HG03457 (cell line): ENCODE data around the gene ARPC1A.
A peak's percentile ranks its signal among the peaks of the same experiment; 100 is the strongest.
"Not testable (repeated sequence)": the region's sequence is repeated elsewhere in the genome, so short reads cannot be mapped to it uniquely, and the experiment has no call there.

Experiments
- ATAC-seq: cut with Tn5 transposase; IDR thresholded peaks from one replicate; pipeline ENCODE4 v1.9.1; 2021; ENCODE audit warnings: moderate number of reproducible peaks; ENCODE audit not compliant: unreplicated experiment

Gene ARPC1A

DNA sequence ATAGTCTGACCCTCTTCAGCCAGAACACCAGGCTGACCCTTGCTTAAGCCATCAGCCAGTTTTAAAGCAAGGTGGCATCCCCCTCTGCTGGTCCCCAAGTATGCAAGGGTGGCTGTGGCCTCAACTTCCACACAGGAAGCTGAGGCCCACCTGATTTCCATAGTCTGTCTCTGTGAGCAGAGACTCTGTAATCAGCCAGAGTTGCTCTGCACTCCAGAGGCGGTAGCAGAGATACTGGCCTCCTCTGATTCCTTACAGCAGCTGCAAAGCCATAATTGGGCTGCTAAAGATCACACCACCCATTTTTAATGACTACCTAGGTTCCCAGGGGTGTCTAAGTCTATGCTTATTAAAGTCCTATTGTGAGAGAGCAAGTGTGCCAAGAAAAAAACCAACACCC is 80.9 kb downstream of the ARPC1A start:
- ATAC-seq: no peak

DNA sequence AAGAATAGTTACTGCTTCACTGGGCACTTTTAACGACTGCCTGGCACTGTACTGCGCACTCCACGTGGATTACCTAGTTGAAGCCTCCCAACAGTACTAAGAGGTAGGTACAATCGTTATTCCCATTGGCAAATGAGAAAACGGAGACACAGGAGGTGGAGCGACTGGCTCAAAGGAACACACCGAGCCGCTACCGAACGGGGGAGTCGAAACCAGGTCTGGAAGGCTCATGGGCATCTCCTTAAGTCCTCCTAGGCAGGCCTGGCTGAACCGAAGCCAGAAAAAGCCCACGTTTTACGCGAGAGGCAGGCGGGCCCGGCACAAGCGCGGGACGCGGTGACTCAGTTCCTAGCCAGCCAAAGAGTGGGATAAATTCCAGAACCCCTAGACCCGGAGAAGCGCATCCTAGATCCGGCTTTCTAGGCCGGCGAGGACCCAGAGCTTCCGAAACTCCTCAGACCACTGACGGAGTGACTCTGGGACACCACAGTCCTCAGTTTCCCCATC is 82.2 kb downstream of the ARPC1A start:
- ATAC-seq: no peak

DNA sequence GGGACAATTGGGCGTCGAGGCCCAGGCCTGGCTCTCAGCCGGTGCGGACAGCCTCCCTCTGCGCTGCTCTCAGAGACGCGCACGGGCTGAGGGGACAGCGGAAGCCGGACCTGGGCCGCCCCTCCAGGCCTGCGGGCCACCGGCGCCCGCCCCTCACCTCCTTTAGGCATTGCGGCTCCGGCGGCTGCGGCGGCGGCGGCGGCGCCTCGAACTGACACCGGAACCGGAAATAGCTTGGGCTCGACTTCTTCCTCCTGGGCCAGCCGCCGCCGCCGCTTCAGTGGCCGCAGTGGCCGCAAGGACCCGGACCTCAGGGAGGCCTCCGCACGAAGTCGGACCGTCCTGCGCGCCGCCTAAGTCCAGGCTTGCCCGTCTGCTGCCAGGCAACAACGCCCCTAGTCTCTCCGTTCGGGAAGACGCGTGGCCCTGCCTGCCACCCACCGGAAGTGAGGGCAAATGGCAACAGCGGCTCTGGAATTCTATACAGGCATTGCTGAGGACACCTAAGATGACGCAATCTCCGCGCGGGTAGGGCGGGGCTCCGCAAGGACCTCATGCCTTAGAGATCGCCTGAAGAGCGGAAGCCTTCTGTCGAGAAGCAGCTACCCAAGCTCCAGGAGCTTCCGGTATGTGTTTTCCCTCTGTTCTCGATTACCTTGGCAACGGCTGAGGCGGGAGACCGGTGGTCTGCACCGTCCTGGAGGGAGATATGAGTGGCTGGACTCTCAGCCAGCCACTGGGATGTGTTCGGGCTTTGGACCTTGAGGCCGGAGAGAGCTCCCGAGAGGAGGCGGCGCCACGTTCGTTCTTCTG is 82.9 kb downstream of the ARPC1A start, which contains the start of the genes BUD31 and PDAP1:
Gene BUD31, plus strand, starts transcription at position 591 of the 813 bp plus-strand sequence. CDS start 2,124 bp downstream, outside the sequence.
Gene PDAP1, minus strand, starts transcription at position 219 of the 813 bp plus-strand sequence. Its CDS starts 49 bp downstream, at position 170.
- peak; percentile 66 for ATAC-seq

DNA sequence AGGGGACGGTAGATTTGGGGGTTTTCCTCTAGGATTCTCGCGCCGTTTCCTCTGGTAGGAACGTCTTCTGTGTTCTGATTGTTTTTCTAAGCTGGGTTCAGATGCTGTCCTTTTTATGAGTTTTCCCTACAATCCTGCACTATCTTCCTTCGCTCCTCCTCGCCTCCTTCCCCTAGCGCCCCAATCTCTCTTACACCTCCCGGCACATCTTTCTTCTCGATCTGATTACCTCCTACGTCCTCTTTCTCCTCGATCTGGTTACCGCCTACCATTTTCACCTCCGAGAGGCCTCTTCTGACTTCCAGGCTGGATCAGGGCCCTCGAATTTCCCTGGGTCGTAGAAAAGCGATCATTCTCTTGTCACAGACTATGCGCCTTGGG is 83.5 kb downstream of the ARPC1A start:
- ATAC-seq: no peak

DNA sequence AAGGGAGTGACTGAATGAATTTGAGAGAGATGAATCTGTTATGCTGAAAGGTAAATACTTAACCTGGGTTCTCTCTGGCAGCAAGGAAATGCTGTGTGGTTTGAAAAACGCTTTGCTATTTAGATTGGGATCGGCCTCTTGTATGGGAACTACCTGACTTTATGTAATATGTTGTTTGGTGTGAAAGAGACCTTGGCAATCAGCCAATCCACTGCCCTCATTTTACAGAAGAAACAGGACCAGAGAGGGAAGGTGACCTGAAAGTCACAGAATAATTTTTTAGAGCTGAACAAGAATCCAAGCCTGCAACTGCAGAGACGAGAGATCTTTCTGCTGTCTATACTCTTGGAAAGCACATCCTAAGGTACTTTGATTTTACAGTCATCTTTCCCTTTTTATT is 84.1 kb downstream of the ARPC1A start:
- no peak for ATAC-seq

DNA sequence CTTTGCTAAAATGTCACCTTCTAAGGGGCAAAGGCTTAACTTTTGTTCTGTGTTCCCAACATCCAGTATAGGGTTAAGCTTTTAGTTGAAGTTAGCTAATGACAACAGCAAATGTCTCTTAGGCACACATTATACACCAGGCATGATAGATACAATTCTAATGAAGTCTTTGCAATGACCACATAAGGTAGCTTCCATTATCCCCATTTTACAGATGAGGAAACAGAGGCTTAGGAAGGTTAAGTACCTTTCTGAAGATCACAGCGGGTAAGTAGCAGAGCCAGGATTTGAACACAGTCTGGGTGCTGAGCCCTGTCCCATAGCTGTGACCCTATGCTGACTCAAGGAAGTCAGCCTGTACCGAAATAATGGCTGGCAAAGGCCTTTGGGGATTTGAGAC is 84.9 kb downstream of the ARPC1A start:
- no peak for ATAC-seq

DNA sequence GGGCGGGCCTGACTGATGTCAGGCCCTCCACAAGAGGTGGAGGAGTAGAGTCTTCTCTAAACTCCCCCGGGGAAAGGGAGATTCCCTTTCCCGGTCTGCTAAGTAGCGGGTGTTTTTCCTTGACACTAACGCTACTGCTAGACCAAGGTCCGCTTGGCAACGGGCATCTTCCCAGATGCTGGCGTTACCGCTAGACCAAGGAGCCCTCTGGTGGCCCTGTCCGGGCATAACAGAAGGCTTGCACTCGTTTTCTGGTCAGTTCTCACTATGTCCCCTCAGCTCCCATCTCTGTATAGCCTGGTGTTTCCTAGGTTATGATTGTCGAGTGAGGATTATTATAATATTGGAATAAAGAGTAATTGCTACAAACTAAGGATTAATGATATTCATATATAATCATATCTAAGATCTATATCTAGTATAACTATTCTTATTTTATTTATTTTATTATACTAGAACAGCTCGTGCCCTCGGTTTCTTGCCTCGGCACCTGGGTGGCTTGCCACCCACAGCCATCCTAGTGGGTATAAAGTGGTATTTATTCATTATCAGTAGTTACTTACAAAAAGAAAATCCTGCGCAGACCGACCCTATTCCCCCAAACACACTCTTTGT is 89.9 kb downstream of the ARPC1A start:
- not testable (repeated sequence) for ATAC-seq
